Measurements from ENCODE around the gene TMEM61.

Gene TMEM61

DNA sequence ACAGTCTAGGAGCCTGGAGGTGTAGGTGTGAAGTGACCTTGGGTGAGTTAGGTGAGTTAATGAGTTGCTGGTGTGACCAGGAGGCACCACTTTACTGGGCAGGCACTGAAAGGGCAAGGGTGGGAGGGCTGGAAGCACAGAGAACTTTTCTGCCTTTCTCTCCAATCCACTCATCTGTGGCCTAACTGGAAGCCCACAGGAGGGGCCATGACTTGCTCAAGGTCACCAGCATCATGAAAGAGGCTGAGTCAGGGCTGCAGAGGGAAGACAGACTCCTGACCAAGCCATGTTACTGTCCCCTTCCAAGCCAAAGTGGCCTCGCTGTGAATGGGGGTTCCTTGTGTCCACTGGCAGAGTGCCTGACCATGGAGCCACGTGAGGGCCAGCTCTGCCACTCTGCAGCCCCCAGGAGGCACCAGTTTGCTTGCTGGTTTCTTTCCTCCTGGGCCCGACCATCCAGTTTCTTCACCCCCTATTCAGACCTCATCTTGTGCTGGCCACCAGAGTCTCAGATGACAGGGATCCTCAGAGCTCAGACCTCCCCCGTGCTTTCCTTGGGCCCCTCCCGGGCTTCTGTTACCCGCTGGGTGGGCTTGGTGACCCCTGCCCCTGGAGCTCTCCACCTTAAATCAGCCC lies 14.0 kb downstream of the TMEM61 start:
- Histone ChIP-seq H3K27me3 (ENCODE audit: insufficient read depth, low read length) (peaks cover 9% of the 10 kb centered on the region), H3K4me3 (ENCODE audit: low read depth, low read length) (no peak overlapping the region), H3K27ac (ENCODE audit: low read depth, low read length) (no peak overlapping the region), H2AFZ (ENCODE audit: low read length, unreplicated experiment) (no peak overlapping the region), H3K79me2 (ENCODE audit: control insufficient read depth, insufficient read depth, low read length, unreplicated experiment) (no peaks in the 10 kb centered on the region), H3K36me3 (ENCODE audit: insufficient read depth, low read length) (no peaks in the 10 kb centered on the region), H3K4me1 (ENCODE audit: control insufficient read depth, insufficient read depth, low read length, unreplicated experiment) (no peaks in the 10 kb centered on the region)

DNA sequence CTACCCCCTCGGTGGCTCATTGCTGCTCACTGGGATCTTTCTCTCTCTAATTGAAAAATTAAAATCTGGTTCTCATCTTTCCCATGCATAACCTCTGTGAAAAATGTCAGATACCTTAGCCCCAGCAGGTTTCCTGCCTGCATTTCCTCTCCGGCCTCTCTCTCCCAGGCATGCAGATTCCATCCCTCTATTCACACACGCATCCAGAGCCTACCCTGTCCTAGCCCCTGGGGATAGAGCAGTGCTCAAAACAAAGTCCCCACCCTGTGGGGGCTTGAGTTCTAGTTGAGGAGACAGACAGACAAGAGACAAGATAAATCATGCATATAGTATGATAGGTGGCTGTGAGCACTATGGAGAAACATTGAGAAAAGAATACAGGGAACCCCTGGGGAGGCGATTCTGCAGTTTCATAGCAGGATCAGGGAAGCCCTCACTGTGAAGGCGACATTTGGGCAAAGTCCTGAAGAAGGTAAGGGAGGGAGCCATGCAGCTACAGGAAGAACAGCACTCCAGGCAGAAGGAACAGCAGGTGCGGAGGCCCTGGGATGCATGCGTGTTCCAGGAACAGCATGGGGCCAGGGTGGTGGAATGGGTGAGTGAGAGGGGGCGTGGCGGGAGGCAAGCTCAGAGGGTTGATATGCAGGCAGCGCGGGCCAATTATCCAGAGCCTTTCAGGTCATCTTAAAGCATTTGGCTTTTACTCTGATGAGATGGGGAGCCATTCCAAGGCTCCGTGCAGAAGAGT lies 14.8 kb downstream of the TMEM61 start:
- Histone ChIP-seq H3K4me1 (ENCODE audit: control insufficient read depth, insufficient read depth, low read length, unreplicated experiment) (no peaks in the 10 kb centered on the region), H3K27ac (ENCODE audit: low read depth, low read length) (no peak overlapping the region), H2AFZ (ENCODE audit: low read length, unreplicated experiment) (no peak overlapping the region), H3K4me3 (ENCODE audit: low read depth, low read length) (no peak overlapping the region), H3K36me3 (ENCODE audit: insufficient read depth, low read length) (no peaks in the 10 kb centered on the region), H3K27me3 (ENCODE audit: insufficient read depth, low read length) (peaks cover 9% of the 10 kb centered on the region), H3K79me2 (ENCODE audit: control insufficient read depth, insufficient read depth, low read length, unreplicated experiment) (no peaks in the 10 kb centered on the region)

DNA sequence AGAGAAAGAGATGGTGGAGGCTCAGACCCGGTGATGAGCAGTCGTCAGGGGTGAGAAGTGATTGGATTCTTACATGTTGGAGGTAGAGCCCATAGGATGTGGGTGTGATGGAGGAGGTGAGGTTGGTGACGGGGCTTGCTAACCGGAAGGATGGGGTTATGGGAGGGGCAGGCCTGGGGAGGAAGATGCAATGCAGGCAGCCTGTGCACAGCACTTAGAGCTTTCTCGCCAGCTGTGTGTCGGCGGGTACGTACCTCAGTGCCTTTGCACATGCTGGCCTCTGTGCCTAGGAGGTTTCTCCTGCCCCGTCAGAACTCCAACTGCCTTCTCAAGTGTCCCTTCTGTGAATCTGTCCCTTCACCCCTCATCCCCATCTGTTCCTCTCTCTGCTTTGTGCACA lies 15.4 kb downstream of the TMEM61 start:
- Histone ChIP-seq H3K27me3 (ENCODE audit: insufficient read depth, low read length) (peaks cover 9% of the 10 kb centered on the region), H2AFZ (ENCODE audit: low read length, unreplicated experiment) (no peak overlapping the region)

DNA sequence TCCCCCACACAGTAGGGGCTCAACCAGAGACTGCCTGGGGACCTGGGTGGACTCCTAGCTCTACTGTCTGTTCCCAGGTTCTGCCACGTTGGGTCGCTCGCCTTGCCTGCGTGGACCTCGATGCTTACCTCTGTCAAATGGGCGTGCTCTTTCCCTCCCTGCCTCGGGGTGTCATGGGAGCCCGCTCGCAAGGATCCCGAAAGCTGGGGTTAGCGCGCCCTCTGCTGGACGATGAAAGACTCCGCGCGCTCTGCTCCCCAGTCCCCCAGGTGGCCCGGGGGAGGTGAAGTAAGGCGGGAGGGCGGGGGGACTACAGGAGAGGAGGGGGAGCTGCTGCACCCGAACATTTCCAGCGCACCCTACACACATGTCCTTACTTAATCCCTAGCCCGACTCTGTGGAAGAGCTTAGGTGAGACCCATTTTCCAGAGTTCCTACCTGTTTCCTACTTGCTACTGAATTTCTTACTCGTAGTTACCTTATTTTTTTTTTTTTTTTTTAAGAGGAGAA lies 16.0 kb downstream of the TMEM61 start:
- H3K27me3 ChIP-seq (ENCODE audit: insufficient read depth, low read length) = peaks cover 9% of the 10 kb centered on the region
- H2AFZ ChIP-seq (ENCODE audit: low read length, unreplicated experiment) = no peak overlapping the region
- no peak overlapping the region for H3K27ac ChIP-seq (ENCODE audit: low read depth, low read length)
- H3K79me2 ChIP-seq (ENCODE audit: control insufficient read depth, insufficient read depth, low read length, unreplicated experiment) = no peaks in the 10 kb centered on the region
- H3K4me1 ChIP-seq (ENCODE audit: control insufficient read depth, insufficient read depth, low read length, unreplicated experiment) = no peaks in the 10 kb centered on the region
- H3K36me3 ChIP-seq (ENCODE audit: insufficient read depth, low read length) = no peaks in the 10 kb centered on the region
- H3K4me3 ChIP-seq (ENCODE audit: low read depth, low read length) = no peak overlapping the region

More for the DNA sequence above, 15.4 kb downstream of the TMEM61 start:
- no peak overlapping the region for H3K4me3 ChIP-seq (ENCODE audit: low read depth, low read length)
- no peaks in the 10 kb centered on the region for H3K4me1 ChIP-seq (ENCODE audit: control insufficient read depth, insufficient read depth, low read length, unreplicated experiment)
- no peaks in the 10 kb centered on the region for H3K36me3 ChIP-seq (ENCODE audit: insufficient read depth, low read length)
- H3K27ac ChIP-seq (ENCODE audit: low read depth, low read length) = no peak overlapping the region
- H3K79me2 ChIP-seq (ENCODE audit: control insufficient read depth, insufficient read depth, low read length, unreplicated experiment) = no peaks in the 10 kb centered on the region

DNA sequence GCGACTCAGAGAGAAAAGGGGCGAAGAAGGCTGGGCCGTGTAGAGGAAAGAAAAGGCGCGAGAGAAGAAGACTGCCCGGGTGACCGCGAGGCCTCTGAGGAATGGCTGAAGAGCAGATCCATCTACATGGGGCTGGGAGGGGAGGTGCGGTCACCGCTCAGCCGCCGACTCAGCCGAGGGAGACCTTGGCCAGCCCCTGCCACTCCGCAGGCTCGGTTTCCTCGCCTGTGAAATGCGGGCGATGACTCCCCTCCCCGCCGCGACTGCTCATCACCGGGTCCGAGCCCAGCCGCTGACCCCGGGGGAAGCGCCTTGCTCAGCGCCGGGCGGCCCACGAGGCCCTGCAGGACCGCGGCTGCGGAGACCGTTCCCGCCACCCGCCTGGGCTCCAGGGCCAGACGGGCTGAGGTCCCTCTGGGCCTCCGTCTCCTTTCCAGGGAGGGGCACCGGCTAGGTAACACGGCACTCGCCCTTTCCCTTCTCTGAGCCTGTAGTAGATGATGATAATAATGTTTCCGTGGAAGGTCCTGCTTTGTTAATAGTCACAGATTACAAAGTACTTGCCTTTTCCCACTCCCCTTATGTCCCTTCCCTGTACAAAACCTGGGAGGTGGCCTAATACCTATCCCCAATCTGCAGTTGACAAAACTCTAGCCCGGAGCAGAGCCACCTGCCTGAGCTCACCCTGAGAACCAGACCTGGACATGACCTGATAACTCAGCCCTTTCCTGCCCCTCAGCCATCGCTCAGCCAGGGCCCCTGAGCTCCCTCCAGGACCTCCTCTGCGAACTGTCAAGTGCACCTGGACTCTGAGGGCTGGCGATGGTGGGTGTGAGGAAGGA lies 16.7 kb downstream of the TMEM61 start:
- Histone ChIP-seq H3K27me3 (ENCODE audit: insufficient read depth, low read length) (peaks cover 9% of the 10 kb centered on the region), H3K36me3 (ENCODE audit: insufficient read depth, low read length) (no peaks in the 10 kb centered on the region), H3K4me1 (ENCODE audit: control insufficient read depth, insufficient read depth, low read length, unreplicated experiment) (no peaks in the 10 kb centered on the region), H3K27ac (ENCODE audit: low read depth, low read length) (no peak overlapping the region), H3K4me3 (ENCODE audit: low read depth, low read length) (0 out of 2 replicates have a peak overlapping the region, but pooled peaks have one; percentile 11), H3K79me2 (ENCODE audit: control insufficient read depth, insufficient read depth, low read length, unreplicated experiment) (no peaks in the 10 kb centered on the region), H2AFZ (ENCODE audit: low read length, unreplicated experiment) (no peak overlapping the region)

DNA sequence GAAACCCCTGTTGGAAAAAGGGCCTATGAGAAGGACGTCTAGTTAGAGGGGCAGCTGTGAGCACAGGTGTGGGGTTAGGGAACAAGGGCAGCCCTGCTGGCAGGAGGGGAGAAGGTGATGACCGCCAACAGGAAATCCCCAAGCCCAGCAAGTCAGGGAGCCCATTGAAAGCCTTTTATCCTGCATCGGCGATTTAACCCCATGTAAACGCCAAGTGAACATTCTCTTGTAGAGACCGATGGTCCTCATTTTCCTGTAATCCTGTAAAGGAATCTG lies 17.2 kb downstream of the TMEM61 start:
- Histone ChIP-seq H3K27me3 (ENCODE audit: insufficient read depth, low read length) (peaks cover 9% of the 10 kb centered on the region), H3K27ac (ENCODE audit: low read depth, low read length) (no peak overlapping the region), H3K36me3 (ENCODE audit: insufficient read depth, low read length) (no peaks in the 10 kb centered on the region), H3K4me1 (ENCODE audit: control insufficient read depth, insufficient read depth, low read length, unreplicated experiment) (no peaks in the 10 kb centered on the region), H3K4me3 (ENCODE audit: low read depth, low read length) (no peak overlapping the region), H3K79me2 (ENCODE audit: control insufficient read depth, insufficient read depth, low read length, unreplicated experiment) (no peaks in the 10 kb centered on the region), H2AFZ (ENCODE audit: low read length, unreplicated experiment) (no peak overlapping the region)

DNA sequence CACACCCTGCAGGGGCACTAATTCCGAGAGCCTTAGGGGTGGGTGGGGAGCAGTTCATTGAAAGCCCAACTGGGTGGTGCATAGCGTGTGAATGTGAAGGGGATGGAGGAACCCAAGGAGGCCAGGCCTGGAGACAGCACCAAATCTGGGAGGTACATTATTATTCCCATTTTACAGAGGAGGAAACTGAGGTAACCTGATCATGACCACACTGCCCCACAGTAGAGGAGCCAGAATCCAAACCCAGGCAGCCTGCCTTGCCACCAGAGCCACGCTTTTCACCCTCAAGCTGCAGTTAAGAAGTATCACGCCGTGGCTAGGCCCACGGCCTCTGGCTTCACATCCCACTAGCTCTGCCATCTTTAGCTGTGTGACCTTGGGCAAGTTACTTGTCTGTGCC lies 17.7 kb downstream of the TMEM61 start:
- no peaks in the 10 kb centered on the region for H3K4me1 ChIP-seq (ENCODE audit: control insufficient read depth, insufficient read depth, low read length, unreplicated experiment)
- H3K36me3 ChIP-seq (ENCODE audit: insufficient read depth, low read length) = no peaks in the 10 kb centered on the region
- peaks cover 9% of the 10 kb centered on the region for H3K27me3 ChIP-seq (ENCODE audit: insufficient read depth, low read length)
- H3K27ac ChIP-seq (ENCODE audit: low read depth, low read length) = no peak overlapping the region
- H3K79me2 ChIP-seq (ENCODE audit: control insufficient read depth, insufficient read depth, low read length, unreplicated experiment) = no peaks in the 10 kb centered on the region
- H3K4me3 ChIP-seq (ENCODE audit: low read depth, low read length) = no peak overlapping the region
- H2AFZ ChIP-seq (ENCODE audit: low read length, unreplicated experiment) = no peak overlapping the region

DNA sequence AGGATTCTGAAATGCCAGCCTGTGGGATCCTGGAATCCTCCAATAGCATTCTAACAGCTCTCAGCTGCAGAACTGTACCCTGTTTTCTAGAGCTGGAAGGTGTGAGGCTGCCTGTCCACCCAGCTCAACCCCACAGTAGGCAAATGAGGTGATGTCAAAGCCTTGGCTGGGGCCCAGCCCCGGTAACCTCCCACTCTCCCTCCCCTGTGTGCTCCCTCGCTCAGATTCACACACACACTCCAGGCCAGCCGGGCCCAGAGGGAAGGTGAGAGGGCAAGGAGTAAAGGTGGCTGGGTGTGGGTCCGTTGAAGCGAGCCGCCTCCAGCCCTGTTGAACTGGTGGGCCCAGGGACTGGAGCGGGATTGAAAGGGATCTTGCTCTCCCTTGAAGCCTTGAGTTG lies 18.2 kb downstream of the TMEM61 start, which contains the start of gene BSND:
Gene BSND, plus strand, starts transcription at position 257 of the 400 bp plus-strand sequence. CDS start 254 bp downstream, outside the sequence.
- Histone ChIP-seq H3K4me1 (ENCODE audit: control insufficient read depth, insufficient read depth, low read length, unreplicated experiment) (no peaks in the 10 kb centered on the region), H3K4me3 (ENCODE audit: low read depth, low read length) (no peak within 1 kb of the TSS), H3K36me3 (ENCODE audit: insufficient read depth, low read length) (no peaks in the 10 kb centered on the region), H2AFZ (ENCODE audit: low read length, unreplicated experiment) (no peak within 1 kb of the TSS), H3K27me3 (ENCODE audit: insufficient read depth, low read length) (peaks cover 9% of the 10 kb centered on the region), H3K79me2 (ENCODE audit: control insufficient read depth, insufficient read depth, low read length, unreplicated experiment) (no peaks in the 10 kb centered on the region), H3K27ac (ENCODE audit: low read depth, low read length) (no peak within 1 kb of the TSS)

DNA sequence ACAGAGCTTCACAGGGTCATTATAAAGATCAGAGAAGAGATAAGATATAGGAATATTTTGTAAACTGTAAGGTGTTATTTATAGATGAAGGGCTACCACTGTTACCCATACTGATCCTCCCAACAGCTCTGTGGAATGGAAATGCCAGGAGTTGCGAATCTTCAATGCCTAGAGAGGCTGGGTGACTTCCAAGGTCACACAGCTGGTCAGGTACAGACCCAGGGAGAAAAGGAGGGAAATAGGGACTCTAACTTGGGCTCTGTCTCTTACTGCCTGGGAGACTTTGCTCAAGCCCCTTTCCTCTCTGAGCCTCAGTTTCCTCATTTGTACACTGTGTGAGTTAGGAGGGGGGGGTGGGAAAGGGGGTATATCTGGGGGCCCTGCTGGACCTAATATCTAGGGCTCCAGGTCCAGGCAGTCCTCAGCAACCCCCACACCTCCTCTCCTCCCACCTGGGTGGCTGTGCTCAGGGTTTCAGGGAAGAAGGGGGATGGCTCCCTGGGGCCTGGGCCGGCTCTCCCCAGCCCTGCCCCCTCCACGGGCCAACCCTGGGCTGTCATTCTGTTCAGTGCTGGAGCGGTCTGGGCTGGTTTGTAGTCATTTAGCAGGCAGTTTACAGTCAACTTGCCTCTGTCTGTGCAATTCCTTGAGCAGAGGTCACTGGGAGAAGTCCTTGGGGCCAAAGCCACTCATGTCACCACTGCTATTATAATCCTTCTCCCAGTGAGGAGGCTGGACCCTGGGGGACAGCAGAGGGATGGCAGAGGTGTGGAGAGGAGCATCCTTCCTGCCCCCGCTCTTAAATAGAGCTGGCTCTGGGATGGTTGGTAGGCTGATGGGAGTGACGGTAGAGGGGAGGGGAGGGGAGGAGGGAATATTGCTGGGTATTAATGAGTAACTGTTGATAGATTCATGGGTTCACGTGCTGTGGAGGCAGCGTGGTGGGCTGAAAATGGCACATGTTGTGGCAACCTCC lies 20.0 kb downstream of the TMEM61 start:
- Histone ChIP-seq H3K4me3 (ENCODE audit: low read depth, low read length) (no peak overlapping the region), H3K27ac (ENCODE audit: low read depth, low read length) (no peak overlapping the region), H3K27me3 (ENCODE audit: insufficient read depth, low read length) (peaks cover 9% of the 10 kb centered on the region), H3K79me2 (ENCODE audit: control insufficient read depth, insufficient read depth, low read length, unreplicated experiment) (no peaks in the 10 kb centered on the region), H2AFZ (ENCODE audit: low read length, unreplicated experiment) (no peak overlapping the region), H3K4me1 (ENCODE audit: control insufficient read depth, insufficient read depth, low read length, unreplicated experiment) (no peaks in the 10 kb centered on the region), H3K36me3 (ENCODE audit: insufficient read depth, low read length) (no peaks in the 10 kb centered on the region)

DNA sequence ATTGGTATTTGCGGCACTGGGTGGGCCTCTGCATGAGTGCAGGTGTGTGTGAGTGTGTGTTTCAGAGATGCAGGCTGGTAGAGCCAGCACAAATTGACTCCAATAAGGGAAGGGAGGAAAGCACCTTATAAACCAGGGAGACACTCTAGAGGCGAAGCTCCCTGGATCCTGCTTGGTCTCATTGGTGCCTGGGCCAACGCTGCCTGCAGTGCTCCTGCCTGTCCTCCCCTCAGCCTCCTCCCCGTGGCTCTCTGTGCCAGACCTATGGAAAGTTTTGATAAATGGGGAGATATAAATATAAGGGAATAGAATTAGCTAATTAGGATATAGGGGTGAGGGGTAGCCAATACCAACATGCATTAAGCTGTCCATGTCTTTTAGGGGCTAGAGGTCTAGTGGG lies 20.9 kb downstream of the TMEM61 start:
- Histone ChIP-seq H3K27ac (ENCODE audit: low read depth, low read length) (no peak overlapping the region), H3K27me3 (ENCODE audit: insufficient read depth, low read length) (peaks cover 4% of the 10 kb centered on the region; the same call in 1 of the 2 replicates), H3K4me1 (ENCODE audit: control insufficient read depth, insufficient read depth, low read length, unreplicated experiment) (no peaks in the 10 kb centered on the region)

More for the DNA sequence above, 20.9 kb downstream of the TMEM61 start:
- no peaks in the 10 kb centered on the region for H3K79me2 ChIP-seq (ENCODE audit: control insufficient read depth, insufficient read depth, low read length, unreplicated experiment)
- H2AFZ ChIP-seq (ENCODE audit: low read length, unreplicated experiment) = no peak overlapping the region
- no peaks in the 10 kb centered on the region for H3K36me3 ChIP-seq (ENCODE audit: insufficient read depth, low read length)
- no peak overlapping the region for H3K4me3 ChIP-seq (ENCODE audit: low read depth, low read length)

Measured in ACC112 (cell line).